GM06990 (cell line): ENCODE measurements around the gene ZFAND6.
A peak's percentile ranks its signal among the peaks of the same experiment; 100 is the strongest.

Experiments used
- DNase-seq: peaks from one replicate; pipeline ENCODE4 v3.0.0-alpha.2; 2011; ENCODE audit not compliant: insufficient read length; ENCODE audit errors: extremely low read depth
- H3K27me3 ChIP-seq: replicated peaks from 2 replicates; pipeline ENCODE4 v1.6.0; 2011; ENCODE audit warnings: low read length; ENCODE audit not compliant: control insufficient read depth, insufficient read depth
- H3K36me3 ChIP-seq: 2 replicates; pipeline ENCODE4 v1.5.1; 2011; ENCODE audit warnings: low read length; ENCODE audit not compliant: control insufficient read depth, insufficient read depth
- H3K4me3 ChIP-seq: replicated peaks from 2 replicates; pipeline ENCODE4 v1.5.1; 2011; ENCODE audit warnings: low read depth, mild to moderate bottlenecking, control low read depth, low read length
- CTCF ChIP-seq: IDR thresholded peaks from 2 replicates; pipeline ENCODE4 v1.5.1; 2011; ENCODE audit warnings: low read length, control low read depth, mild to moderate bottlenecking, inconsistent platforms; ENCODE audit not compliant: insufficient read depth, poor library complexity, severe bottlenecking

Gene ZFAND6

DNA sequence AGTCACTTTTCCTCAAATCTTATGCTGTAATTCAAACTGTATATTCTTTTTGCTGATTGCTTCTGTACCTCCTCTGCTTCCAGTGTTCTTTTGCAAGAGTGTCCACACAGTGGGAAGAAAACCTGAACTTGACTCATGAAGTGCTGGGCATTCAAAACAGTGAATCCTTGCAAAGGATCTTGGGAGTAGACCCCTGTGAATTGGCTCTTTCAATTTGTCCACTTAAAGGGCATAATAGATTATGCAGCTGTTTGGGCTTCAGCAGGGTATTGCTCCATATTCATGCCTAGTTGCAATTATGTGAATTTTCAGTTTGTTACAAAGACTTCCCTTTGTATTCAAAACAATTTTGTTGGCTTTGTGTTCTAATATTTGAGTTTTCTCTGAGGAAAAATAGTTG lies 11.4 kb downstream of the ZFAND6 start:
- DNase-seq, result no peak
- no peak for TF ChIP-seq CTCF
- Histone ChIP-seq H3K4me3 (no peak overlapping the region), H3K36me3 (no peaks in the 10 kb centered on the region), H3K27me3 (no peaks in the 10 kb centered on the region)

DNA sequence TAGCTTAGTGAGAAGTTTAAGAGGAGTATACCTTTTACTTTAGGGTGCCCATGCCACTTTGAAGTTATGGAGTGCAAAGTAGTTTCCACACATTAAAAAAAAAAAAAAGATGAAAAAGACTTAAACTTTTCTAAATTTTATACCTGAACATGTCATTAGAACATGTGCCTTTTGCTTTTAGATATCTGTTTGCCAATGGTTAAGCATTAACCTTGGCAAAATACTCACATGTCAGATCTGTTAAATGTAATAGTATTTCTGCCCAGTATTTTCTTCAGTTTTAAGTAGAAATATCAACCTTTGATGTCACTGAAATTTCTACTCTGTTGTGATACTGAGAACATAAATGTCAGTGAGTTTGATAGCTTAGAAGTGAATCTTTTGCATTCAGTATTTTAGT lies 12.2 kb downstream of the ZFAND6 start:
- H3K4me3 ChIP-seq, result no peak overlapping the region
- no peaks in the 10 kb centered on the region for H3K27me3 ChIP-seq
- TF ChIP-seq CTCF, result no peak
- no peaks in the 10 kb centered on the region for H3K36me3 ChIP-seq
- no peak for DNase-seq

DNA sequence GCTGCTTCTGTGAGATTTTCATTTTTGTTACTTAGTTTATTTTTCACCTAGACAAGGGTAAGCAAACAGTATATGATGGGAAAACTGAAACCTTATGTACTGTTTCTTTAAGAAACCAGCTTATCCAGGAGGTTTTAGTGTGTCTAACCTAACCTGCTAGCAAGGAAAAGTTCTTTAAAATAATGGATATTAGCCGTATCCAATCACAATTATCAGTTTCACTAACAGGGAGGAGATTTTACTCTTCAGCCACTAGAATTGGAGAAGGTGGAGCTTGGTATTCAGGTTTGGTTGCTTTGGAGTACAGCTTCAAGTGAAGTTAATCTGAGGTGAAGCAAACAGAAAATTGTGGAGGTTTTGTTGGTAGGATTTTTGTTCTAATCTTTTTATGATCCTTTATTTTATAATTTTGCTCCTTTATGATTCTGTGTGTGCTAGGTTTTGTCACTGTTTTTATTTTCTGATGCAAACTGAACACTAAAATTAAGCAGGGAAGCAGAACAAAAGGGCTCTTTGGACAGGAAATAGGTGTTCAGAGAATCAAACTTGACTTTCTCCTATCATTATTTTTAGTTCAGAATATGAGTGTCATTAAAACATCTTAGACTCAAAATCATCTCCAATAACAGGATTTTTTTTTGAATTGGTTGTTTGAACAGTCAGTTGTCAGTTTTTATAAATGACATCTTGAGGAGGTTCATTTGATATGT lies 13.0 kb downstream of the ZFAND6 start:
- no peak for DNase-seq
- Histone ChIP-seq H3K4me3 (peak overlapping the region; percentile 44), H3K36me3 (no peaks in the 10 kb centered on the region), H3K27me3 (no peaks in the 10 kb centered on the region)
- no peak for TF ChIP-seq CTCF

DNA sequence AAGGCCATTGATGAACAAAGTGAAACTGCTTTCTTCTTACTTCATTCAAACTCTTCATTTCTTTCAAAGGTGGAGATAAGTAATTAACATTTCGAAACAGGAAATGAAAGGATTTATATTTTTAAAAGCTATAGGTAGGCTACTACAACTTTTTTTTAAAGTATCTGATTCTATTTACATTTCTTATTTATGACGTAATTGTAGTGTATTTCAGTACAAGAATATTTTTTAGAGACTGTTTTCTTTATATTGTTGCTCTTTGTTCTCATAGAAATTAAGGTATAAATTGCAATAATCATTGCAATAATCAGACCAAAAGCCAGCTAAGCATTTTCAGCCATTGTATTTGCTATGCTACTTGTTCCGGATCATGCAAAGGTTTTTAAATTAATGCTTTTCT lies 13.7 kb downstream of the ZFAND6 start:
- no peak for TF ChIP-seq CTCF
- no peak for DNase-seq
- no peaks in the 10 kb centered on the region for H3K27me3 ChIP-seq
- H3K4me3 ChIP-seq, result no peak overlapping the region
- no peaks in the 10 kb centered on the region for H3K36me3 ChIP-seq

GRCh38 chr15:80076321-80077318 lies 17.1 kb downstream of the ZFAND6 start:
- no peak for DNase-seq
- H3K36me3 ChIP-seq, result peaks cover 5% of the 10 kb centered on the region
- TF ChIP-seq CTCF, result no peak
- H3K4me3 ChIP-seq, result no peak overlapping the region
- H3K27me3 ChIP-seq, result no peaks in the 10 kb centered on the region
